ENCODE data around the gene C9orf78. TPM values are rescaled to one million over a fixed set of nuclear protein-coding genes. Genes with fewer than 3 reads are reported as not detected.

Gene C9orf78
- total and polyA plus RNA-seq, 9 of the 15 experiments (the other 6 are each of a cell fraction or from before 2014, with no cell fraction given) = 94.6 to 266 (median 202) TPM

GRCh38 chr9:129876815-129877214, 41.7 kb upstream of the C9orf78 start (continued):
- TF ChIP-seq NR2C2 (CRISPR knock-in tag; IDR thresholded peaks at IDR 0.05) (no peak), NR2C2 (tag; IDR thresholded peaks at IDR 0.05) (no peak), PHF20 (IDR thresholded peaks at IDR 0.05; ENCODE audit: partially characterized antibody) (no peak)

DNA sequence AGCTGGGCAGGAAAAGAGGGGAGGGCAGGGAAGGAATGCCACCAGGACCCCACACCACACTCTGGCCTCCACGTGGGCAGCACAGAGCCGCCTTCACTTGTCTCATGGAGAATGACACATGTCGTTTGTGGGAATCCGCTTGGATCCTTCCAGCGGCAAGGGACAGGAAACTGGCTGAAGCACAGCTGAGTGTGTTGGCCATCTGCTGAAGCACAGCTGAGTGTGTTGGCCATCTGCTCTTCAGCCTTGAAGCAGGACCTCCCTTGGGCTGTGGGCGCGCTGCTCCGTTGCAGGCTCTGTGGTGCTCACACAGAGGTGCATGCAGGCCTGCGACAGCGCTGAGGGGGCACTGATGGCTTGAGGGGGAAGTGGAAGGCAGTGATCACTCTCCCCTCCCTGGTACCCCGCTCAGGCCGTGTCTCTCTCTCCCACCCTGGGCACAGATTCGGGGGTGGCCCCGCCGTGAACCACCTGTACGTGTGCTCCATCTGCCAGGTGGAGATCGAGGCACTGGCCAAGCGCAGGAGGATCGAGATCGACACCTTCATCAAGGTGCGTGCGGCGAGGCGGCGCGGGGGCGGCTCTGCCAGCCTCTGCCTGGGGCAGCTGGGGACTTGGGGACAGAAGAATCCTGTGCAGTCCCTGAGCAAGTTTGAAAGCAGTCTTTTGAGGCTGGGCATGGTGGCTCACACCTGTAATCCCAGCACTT, 40.8 kb upstream of the C9orf78 start:
- ChIA-PET POLR2A (interaction anchor here (0.9 to 2.0 kb wide), 3 partner anchors 11 to 13 kb away, joined by 5 to 7 read pairs (median 5); no protein-coding TSS in a partner anchor), CTCF (ENCODE audit: low intra/inter-chr PET ratio) (no interaction called here)
- no peak for TF ChIP-seq TFE3 (CRISPR knock-in tag; IDR thresholded peaks at IDR 0.05)
- no peak for TF ChIP-seq SMARCE1 (IDR thresholded peaks at IDR 0.05)
- TF ChIP-seq ZNF695 (CRISPR knock-in tag; IDR thresholded peaks at IDR 0.05) = no peak
- peak; percentile 16; the same call in 1 of the 2 replicates for TF ChIP-seq RBFOX2 (IDR thresholded peaks at IDR 0.05; ENCODE audit: low read depth, low read length)
- no peak for TF ChIP-seq GTF2B (IDR thresholded peaks at IDR 0.05; ENCODE audit: extremely low read depth, insufficient read length)
- TF ChIP-seq POLR2G (IDR thresholded peaks at IDR 0.05; ENCODE audit: low read depth, low read length) = peak; percentile 56
- 0 out of 6 replicates have a peak, but pooled peaks of 1 of the 3 experiments have one; percentile 10 for TF ChIP-seq CTCF (IDR thresholded peaks at IDR 0.05 in 2 of 3, conservative IDR thresholded peaks at IDR 0.05 in 1 of 3; ENCODE audit: insufficient read depth in 2 of 3, low read depth in 1 of 3, low read length in 3 of 3)
- no peak for TF ChIP-seq NCOA4 (IDR thresholded peaks at IDR 0.05; ENCODE audit: partially characterized antibody)
- peak overlapping the region in 1 of 2 experiments; percentile 9; a peak in 1 of 4 replicates for H3K9ac ChIP-seq (ENCODE audit: insufficient read depth in 1 of 2, low read depth in 2 of 2, low read length in 2 of 2)
- ATAC-seq = no peak
- no peak overlapping the region for H3K4me3 ChIP-seq
- in situ Hi-C loops (cut with MboI) (no loop called here), intact Hi-C loops (cut with micrococcal nuclease) (no loop called here)
- no peaks in the 10 kb centered on the region for H3K9me3 ChIP-seq (replicated peaks; ENCODE audit: control insufficient read depth, insufficient read depth, low read depth, low read length)
- H3K27me3 ChIP-seq (ENCODE audit: control insufficient read depth in 2 of 2, insufficient read depth in 2 of 2, low read length in 2 of 2) = no peaks in the 10 kb centered on the region; a peak in 1 of 5 replicates
- no peak for FAIRE-seq
- 95% methylated on average over 26 of the region's 27 CpGs for WGBS (ENCODE audit: insufficient coverage, low coverage, missing lambda C conversion rate)
- H2AFZ ChIP-seq (ENCODE audit: low read depth, low read length) = no peak overlapping the region
- H3K36me3 ChIP-seq (ENCODE audit: control insufficient read depth, insufficient read depth, low read length) = peaks cover 62% of the 10 kb centered on the region
- no peak overlapping the region for H3K4me2 ChIP-seq (ENCODE audit: insufficient read depth, low read length)
- H3K4me1 ChIP-seq (replicated peaks in 1 of 2; ENCODE audit: control insufficient read depth in 2 of 2, insufficient read depth in 2 of 2, low read length in 2 of 2) = peaks cover 0 to 38% of the 10 kb centered on the region in 2 experiments; a peak in 4 of 5 replicates
- H3K9me1 ChIP-seq (ENCODE audit: control insufficient read depth, insufficient read depth, low read length) = no peaks in the 10 kb centered on the region
- no peak for DNase-seq (ENCODE audit: extremely low read depth in 1 of 4, low spot score in 3 of 4)
- BruUV-seq (replicated peaks) = no TSS peak
- H4K20me1 ChIP-seq (replicated peaks; ENCODE audit: control insufficient read depth, insufficient read depth, low read length) = no peaks in the 10 kb centered on the region
- H3K27ac ChIP-seq (ENCODE audit: extremely low read depth, low read depth, low read length) = no peak overlapping the region; the same call in 2 of the 3 replicates
- H3K79me2 ChIP-seq (ENCODE audit: control insufficient read depth, insufficient read depth, low read length) = peaks cover 17% of the 10 kb centered on the region
